ENCODE measurements around the gene OR3A1. TPM values are rescaled to one million over a fixed set of nuclear protein-coding genes. Genes with fewer than 3 reads are reported as not detected.

Gene OR3A1
- total RNA-seq, 1 experiment from 2014 or later: not detected

- BruUV-seq (replicated peaks): no TSS peak
- RAD21 ChIA-PET (ENCODE audit: low non-redundant PET in 1 of 2, low total read pairs in 2 of 2, uncharacterized antibody in 2 of 2, unreplicated experiment in 2 of 2): no interaction called here
- POLR2A ChIA-PET: no interaction called here
These were observed 22.0 kb downstream of the OR3A1 start for GRCh38 chr17:3276126-3276525.

More at GRCh38 chr17:3276126-3276525, 22.0 kb downstream of the OR3A1 start:
- no peaks in the 10 kb centered on the region for H3K9me2 ChIP-seq (ENCODE audit: insufficient read depth)
- H3K79me2 ChIP-seq (ENCODE audit: insufficient read depth, low read length): no peaks in the 10 kb centered on the region
- H3K27me3 ChIP-seq (ENCODE audit: insufficient read depth, low read length): peaks cover 10% of the 10 kb centered on the region; the same call in 1 of the 2 replicates
- CTCF ChIA-PET: no interaction called here
- H3K9ac ChIP-seq (ENCODE audit: low read length): no peak overlapping the region
- no peak overlapping the region for H3K4me2 ChIP-seq (ENCODE audit: low read length)
- H3K9me3 ChIP-seq (ENCODE audit: control insufficient read depth in 1 of 2, insufficient read depth in 1 of 2, low read depth in 1 of 2, low read length in 2 of 2): 0 out of 4 replicates have a peak, but pooled peaks cover 0 to 4% of the 10 kb centered on the region in 2 experiments
- no peaks in the 10 kb centered on the region for H3K4me1 ChIP-seq (ENCODE audit: control insufficient read depth in 1 of 2, insufficient read depth in 2 of 2, low read length in 2 of 2)
- H3K4me3 ChIP-seq (replicated peaks in 1 of 2; ENCODE audit: low read depth in 1 of 2, low read length in 2 of 2): no peak overlapping the region
- ATAC-seq (no peak), DNase-seq (ENCODE audit: low read depth, low spot score) (no peak)
- H3K36me3 ChIP-seq (ENCODE audit: control insufficient read depth in 1 of 2, insufficient read depth in 2 of 2, low read length in 2 of 2): no peaks in the 10 kb centered on the region
- no peak overlapping the region for H3K27ac ChIP-seq (ENCODE audit: low read depth, low read length)
- intact Hi-C loops (cut with micrococcal nuclease): no loop called here
- no peak overlapping the region for H2AFZ ChIP-seq (ENCODE audit: low read depth, low read length, poor library complexity, severe bottlenecking)
- TF ChIP-seq SP1 (IDR thresholded peaks at IDR 0.05; ENCODE audit: low read depth): no peak
- TF ChIP-seq EZH2phosphoT487 (IDR thresholded peaks at IDR 0.05; ENCODE audit: borderline replicate concordance): no peak
- no peak for TF ChIP-seq YY1 (IDR thresholded peaks at IDR 0.05; ENCODE audit: extremely low read depth, insufficient replicate concordance, low read depth, low read length)
- TF ChIP-seq ZNF274 (IDR thresholded peaks at IDR 0.05; ENCODE audit: low read depth, low read length): no peak
- TF ChIP-seq ATF3 (IDR thresholded peaks at IDR 0.05): no peak
- TF ChIP-seq POLR2A (IDR thresholded peaks at IDR 0.05; ENCODE audit: borderline replicate concordance, extremely low read depth, insufficient read depth, insufficient read length): no peak
- TF ChIP-seq POLR2AphosphoS5 (IDR thresholded peaks at IDR 0.05; ENCODE audit: low read depth, low read length): no peak
- no peak for TF ChIP-seq SIN3A (IDR thresholded peaks at IDR 0.05; ENCODE audit: low read depth)
- no peak for TF ChIP-seq FOSL1 (IDR thresholded peaks at IDR 0.05; ENCODE audit: low read depth)
- TF ChIP-seq EZH2 (IDR thresholded peaks at IDR 0.05): no peak
- TF ChIP-seq SRF (IDR thresholded peaks at IDR 0.05; ENCODE audit: low read depth): no peak
- no peak for TF ChIP-seq EGR1 (IDR thresholded peaks at IDR 0.05; ENCODE audit: low read depth)
- TF ChIP-seq MAX (IDR thresholded peaks at IDR 0.05): no peak
- TF ChIP-seq REST (IDR thresholded peaks at IDR 0.05; ENCODE audit: low read depth): no peak
- no peak for TF ChIP-seq ZFX (IDR thresholded peaks at IDR 0.05)
- TF ChIP-seq ELF1 (IDR thresholded peaks at IDR 0.05; ENCODE audit: borderline replicate concordance, low read depth): no peak
- TF ChIP-seq CBX3 (IDR thresholded peaks at IDR 0.05; ENCODE audit: low read depth): no peak
- no peak for TF ChIP-seq CEBPB (IDR thresholded peaks at IDR 0.05; ENCODE audit: low read depth)
- H4K20me1 ChIP-seq (ENCODE audit: insufficient read depth): no peaks in the 10 kb centered on the region

All from HCT116 (cell line).